DMS153 treated with DMSO at 0.1 percent for 48 hours (cell line): ENCODE data around the gene COBLL1.

Source experiments
- DNase-seq: peaks from one replicate; lab custom pipeline; 2025; ENCODE audit not compliant: unreplicated experiment; lab: John Stamatoyannopoulos, UW

Gene COBLL1

GRCh38 chr2:164644036-164644700 is 197.5 kb downstream of the COBLL1 start:
- no peak for DNase-seq

GRCh38 chr2:164642946-164643555 is 198.6 kb downstream of the COBLL1 start:
- DNase-seq: no peak

DNA sequence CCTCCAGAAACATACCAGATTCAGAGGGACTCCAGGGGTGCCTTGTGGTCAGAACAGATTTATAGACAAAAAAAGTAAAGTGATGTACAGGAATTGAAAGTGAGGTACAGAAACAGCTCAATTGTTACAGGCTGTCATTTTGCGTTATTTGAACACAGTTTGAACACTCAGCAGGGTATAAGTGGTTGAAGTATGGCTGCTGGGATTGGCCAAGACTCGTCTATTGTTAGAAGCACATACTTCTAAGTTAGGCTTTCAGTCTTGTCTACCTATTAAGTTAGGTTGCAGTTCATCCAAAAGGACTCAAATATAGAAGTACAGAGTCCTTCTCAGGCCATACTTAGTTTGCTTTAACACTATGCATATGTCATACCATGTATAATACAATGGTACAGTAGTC is 199.4 kb downstream of the COBLL1 start:
- DNase-seq: no peak
